ENCODE data around the gene BST2. TPM values are rescaled to one million over a fixed set of nuclear protein-coding genes. Genes with fewer than 3 reads are reported as not detected.
"Not testable (repeated sequence)": the region's sequence is repeated elsewhere in the genome, so short reads cannot be mapped to it uniquely, and the experiment has no call there.

Gene BST2
- total RNA-seq, 2 experiments from 2014 or later = 89.7 to 98.4 TPM

DNA sequence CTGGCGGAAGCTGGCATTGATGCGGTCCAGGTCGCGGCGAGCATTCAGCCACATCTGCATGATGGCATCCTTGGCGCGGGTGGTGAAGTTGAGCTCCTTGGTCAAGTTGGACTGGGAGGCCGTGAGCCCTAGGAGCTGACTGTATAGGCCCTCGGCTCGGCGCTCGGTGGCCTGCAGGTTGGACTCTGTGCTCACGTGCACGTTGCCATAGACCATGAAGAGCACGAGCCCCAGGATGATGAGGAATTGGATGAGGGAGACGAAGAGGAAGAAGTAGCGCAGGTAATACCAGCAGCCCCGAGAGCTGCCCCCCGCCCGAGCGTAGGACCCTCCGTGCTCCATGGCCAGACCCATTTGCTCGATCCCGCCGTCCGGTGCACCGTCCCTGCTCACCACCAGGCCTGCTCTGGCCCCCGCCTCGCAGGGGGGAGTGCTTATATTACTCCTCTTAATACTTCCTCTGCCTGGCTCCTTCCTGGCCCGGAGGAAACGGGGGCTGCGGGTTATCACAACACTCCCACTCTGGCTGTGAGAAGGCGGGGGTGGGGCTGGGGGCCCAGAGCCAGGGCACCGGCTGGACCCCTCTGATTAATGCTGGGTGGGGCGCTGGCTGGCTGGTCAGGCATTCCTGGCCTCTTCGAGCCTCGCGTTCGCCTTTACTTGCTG is 28.4 kb downstream of the BST2 start, which contains the start of gene PLVAP:
Gene PLVAP (minus strand): TSS at position 408 of the 666 bp plus-strand sequence. CDS start 54 bp downstream, at position 354.
- ATAC-seq (no peak), DNase-seq (no peak)
- no peaks in the 10 kb centered on the region for H3K4me1 Mint-ChIP-seq (ENCODE audit: low read depth)
- no peak within 1 kb of the TSS for H3K27ac Mint-ChIP-seq
- H3K9me3 Mint-ChIP-seq = no peaks in the 10 kb centered on the region
- TF ChIP-seq, protein P1, sequence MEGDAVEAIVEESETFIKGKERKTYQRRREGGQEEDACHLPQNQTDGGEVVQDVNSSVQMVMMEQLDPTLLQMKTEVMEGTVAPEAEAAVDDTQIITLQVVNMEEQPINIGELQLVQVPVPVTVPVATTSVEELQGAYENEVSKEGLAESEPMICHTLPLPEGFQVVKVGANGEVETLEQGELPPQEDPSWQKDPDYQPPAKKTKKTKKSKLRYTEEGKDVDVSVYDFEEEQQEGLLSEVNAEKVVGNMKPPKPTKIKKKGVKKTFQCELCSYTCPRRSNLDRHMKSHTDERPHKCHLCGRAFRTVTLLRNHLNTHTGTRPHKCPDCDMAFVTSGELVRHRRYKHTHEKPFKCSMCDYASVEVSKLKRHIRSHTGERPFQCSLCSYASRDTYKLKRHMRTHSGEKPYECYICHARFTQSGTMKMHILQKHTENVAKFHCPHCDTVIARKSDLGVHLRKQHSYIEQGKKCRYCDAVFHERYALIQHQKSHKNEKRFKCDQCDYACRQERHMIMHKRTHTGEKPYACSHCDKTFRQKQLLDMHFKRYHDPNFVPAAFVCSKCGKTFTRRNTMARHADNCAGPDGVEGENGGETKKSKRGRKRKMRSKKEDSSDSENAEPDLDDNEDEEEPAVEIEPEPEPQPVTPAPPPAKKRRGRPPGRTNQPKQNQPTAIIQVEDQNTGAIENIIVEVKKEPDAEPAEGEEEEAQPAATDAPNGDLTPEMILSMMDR (IDR thresholded peaks at IDR 0.05) = no peak
- ChIA-PET POLR2A (interaction anchor here (1.0 kb wide), 1 partner anchor 11 kb away, joined by 3 read pairs; no protein-coding TSS in a partner anchor), CTCF (interaction anchor here (1.1 to 2.0 kb wide), 2 partner anchors 9 to 14 kb away, joined by 3 to 7 read pairs; no protein-coding TSS in a partner anchor)
- H3K4me3 Mint-ChIP-seq = no peak within 1 kb of the TSS
- H3K36me3 Mint-ChIP-seq (ENCODE audit: low read depth) = no peaks in the 10 kb centered on the region
- intact Hi-C loops (cut with micrococcal nuclease) = no loop called here
- H3K27me3 Mint-ChIP-seq = peaks cover 5% of the 10 kb centered on the region

GRCh38 chr19:17370026-17370587 is 35.3 kb downstream of the BST2 start:
- ChIA-PET POLR2A (no interaction called here), CTCF (interaction anchor here (4.5 kb wide), 1 partner anchor 15 kb away, joined by 21 read pairs; no protein-coding TSS in a partner anchor)
- TF ChIP-seq, protein P1 (IDR thresholded peaks at IDR 0.05) = no peak
- H3K27ac Mint-ChIP-seq = no peak overlapping the region
- no peak for DNase-seq
- peak; percentile 34 for ATAC-seq
- no peaks in the 10 kb centered on the region for H3K36me3 Mint-ChIP-seq (ENCODE audit: low read depth)
- no peaks in the 10 kb centered on the region for H3K9me3 Mint-ChIP-seq
- no peak overlapping the region for H3K4me3 Mint-ChIP-seq
- H3K27me3 Mint-ChIP-seq = peaks cover 7% of the 10 kb centered on the region
- intact Hi-C loops (cut with micrococcal nuclease) = no loop called here
- H3K4me1 Mint-ChIP-seq (ENCODE audit: low read depth) = peaks cover 7% of the 10 kb centered on the region

DNA sequence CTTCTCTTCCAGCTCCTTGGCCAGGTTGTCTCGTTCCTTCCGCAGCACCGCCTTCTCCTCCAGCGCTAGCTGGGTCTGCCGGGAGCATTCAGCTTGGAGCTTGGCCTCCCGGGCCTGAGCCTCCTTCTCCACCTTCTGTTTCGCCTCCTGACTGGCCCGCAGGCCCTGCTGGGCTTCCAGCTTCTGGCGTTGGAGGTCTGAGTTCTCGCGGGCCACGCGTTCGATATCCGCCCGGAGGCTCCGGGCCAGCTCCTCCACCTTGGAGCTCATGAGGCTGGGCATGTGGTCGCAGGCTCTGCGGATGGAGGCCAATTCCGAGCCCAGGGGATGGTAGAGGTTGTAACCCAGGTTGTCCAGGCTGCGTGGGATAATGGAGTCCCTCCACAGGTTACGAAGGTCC is 40.1 kb downstream of the BST2 start:
- Mint-ChIP-seq H3K9me3 (no peaks in the 10 kb centered on the region), H3K27ac (no peak overlapping the region), H3K36me3 (ENCODE audit: low read depth) (no peaks in the 10 kb centered on the region), H3K4me1 (ENCODE audit: low read depth) (peaks cover 5% of the 10 kb centered on the region), H3K27me3 (peaks cover 5% of the 10 kb centered on the region), H3K4me3 (no peak overlapping the region)
- ATAC-seq (no peak), DNase-seq (no peak)
- TF ChIP-seq, protein P1 (IDR thresholded peaks at IDR 0.05) = no peak
- ChIA-PET POLR2A (interaction anchor here (1.1 kb wide), 1 partner anchor 11 kb away, joined by 3 read pairs; no protein-coding TSS in a partner anchor), CTCF (interaction anchor here (1.2 to 4.3 kb wide), 3 partner anchors 20 to 25 kb away, joined by 3 to 25 read pairs (median 3); no protein-coding TSS in a partner anchor)
- intact Hi-C loops (cut with micrococcal nuclease) = no loop called here

DNA sequence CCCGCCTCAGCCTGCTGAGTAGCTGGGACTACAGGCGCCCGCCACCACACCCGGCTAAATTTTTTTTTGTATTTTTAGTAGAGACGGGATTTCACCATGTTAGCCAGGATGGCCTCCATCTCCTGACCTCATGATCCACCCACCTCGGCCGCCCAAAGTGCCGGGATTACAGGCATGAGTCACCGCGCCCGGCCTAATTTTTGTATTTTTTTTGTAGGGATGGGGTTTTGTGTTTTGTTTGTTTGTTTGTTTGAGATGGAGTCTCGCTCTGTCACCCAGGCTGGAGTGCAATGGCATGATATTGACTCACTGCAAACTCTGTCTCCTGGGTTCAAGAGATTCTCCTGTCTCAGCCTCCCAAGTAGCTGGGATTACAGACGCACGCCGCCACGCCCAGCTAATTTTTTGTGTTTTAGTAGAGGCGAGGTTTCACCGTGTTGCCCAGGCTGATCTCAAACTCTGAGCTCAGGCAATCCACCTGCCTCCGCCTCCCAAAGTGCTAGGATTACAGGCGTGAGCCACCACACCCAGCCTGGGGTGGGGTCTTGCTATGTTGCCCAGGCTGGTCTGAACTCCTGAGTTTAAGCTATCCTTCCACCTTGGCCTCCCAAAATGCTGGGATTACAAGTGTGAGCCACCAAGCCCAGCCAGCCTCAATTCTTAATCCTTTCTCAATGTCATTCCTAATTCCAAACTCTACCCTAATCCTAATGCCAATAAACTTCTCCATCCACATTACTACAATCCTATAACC is 41.4 kb downstream of the BST2 start:
- H3K4me3 Mint-ChIP-seq; H3K9me3 Mint-ChIP-seq; H3K4me1 Mint-ChIP-seq (ENCODE audit: low read depth); H3K36me3 Mint-ChIP-seq (ENCODE audit: low read depth); ATAC-seq; intact Hi-C loops (cut with micrococcal nuclease); H3K27ac Mint-ChIP-seq; DNase-seq; POLR2A ChIA-PET; H3K27me3 Mint-ChIP-seq: not testable (repeated sequence)
- CTCF ChIA-PET = interaction anchor here (0.6 to 4.3 kb wide), 3 partner anchors 18 to 26 kb away, joined by 3 to 25 read pairs (median 3); no protein-coding TSS in a partner anchor

- ATAC-seq = no peak
- ChIA-PET CTCF (no interaction called here), POLR2A (no interaction called here)
- TF ChIP-seq, protein P1 (IDR thresholded peaks at IDR 0.05) = no peak
- H3K27ac Mint-ChIP-seq = no peak overlapping the region
- no peaks in the 10 kb centered on the region for H3K36me3 Mint-ChIP-seq (ENCODE audit: low read depth)
- intact Hi-C loops (cut with micrococcal nuclease) = no loop called here
- DNase-seq = no peak
- no peak overlapping the region for H3K4me3 Mint-ChIP-seq
- H3K9me3 Mint-ChIP-seq = no peaks in the 10 kb centered on the region
- no peaks in the 10 kb centered on the region for H3K27me3 Mint-ChIP-seq
- H3K4me1 Mint-ChIP-seq (ENCODE audit: low read depth) = no peaks in the 10 kb centered on the region
Observed at GRCh38 chr19:17359905-17360800, 45.3 kb downstream of the BST2 start.
